ENCODE results near the gene CAMK2A.

Gene CAMK2A

DNA sequence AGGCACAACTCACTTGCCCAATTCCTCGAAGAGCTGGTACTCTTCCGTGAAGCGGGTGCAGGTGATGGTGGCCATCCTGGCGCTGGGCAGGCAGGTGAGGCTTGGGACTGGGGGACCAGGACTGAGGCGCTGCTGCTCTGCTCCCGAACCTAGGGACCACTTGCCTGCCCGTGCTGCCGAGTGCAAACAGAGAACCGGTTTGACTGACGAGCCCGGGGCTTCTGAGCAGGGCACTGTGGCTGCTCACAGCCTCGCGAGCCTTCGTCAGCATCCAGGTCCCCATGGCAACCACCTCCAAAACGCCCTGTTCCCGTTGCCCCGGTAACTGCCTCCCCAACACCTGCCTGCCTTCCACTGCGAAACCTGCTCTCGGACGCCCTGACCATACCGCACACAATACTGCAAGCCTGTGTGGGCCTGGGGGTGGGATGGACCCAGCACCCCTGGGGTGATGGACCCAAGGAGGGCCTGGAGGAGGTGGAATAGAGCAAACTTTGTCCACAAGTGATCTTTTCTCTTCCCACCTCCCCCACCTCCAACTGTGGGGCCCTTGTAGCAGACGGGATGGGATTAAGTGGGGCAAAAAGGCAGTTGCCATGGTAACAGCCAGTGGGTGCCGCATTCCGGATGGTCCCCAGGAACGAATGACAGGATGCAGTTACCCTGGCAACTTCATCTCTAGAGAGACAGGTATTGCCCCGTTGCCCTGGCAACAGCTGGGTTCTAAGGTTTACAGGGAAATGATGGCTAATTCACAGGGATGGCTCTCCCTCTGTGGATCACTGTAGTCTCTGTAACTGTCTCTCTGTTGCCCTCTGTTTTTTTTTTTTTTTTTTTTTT, at the start of gene CAMK2A:
Gene CAMK2A, minus strand, starts transcription at position 223 of the 840 bp plus-strand sequence. Its CDS starts 148 bp downstream, at position 75.
- DNase-seq: peak in 43 of 56 donors; percentile 19 to 87 (median 67)

DNA sequence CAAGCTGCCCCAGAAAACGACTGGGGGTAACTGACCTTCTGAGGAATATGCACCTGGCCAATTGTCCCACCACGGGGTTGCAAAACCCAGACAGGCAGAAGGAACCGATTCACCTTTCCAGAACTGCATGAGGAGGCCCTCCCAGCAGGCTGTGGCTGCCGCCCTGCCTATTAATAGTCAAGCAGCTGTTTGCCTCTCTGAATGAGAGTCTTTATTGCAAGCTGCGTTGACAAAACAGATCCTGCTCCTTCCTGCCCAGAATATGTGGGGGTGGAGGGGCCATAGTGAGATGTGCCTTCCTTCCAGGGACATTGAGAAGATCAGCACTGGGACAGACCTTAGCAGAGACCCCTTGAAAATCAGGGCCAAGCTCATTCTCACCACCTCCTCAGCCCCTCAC, 49.6 kb upstream of the CAMK2A start:
- peak in 42 of 56 donors; percentile 8 to 73 (median 38) for DNase-seq

GRCh38 chr5:150338546-150338945, 49.0 kb upstream of the CAMK2A start:
- peak in 13 of 56 donors; percentile 11 to 45 (median 26) for DNase-seq

DNA sequence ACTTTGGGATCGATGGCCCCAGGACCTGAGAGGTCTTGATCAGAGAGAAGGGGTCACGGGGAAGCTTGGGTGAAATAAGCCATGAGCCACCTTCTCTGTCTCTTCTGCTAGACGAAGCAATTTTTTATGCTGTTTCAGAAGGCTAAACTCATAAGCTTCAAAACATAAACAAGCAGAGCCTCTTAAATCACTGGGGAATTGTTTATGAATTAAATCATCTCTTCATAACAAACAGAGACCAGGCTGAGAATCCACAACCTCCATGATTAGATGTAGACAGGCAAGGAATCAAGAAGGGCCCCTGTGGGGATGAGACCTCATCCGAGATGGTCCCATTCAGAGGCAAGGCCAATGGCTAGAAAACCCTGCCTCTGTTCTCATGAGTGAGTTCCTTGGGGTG, 46.2 kb upstream of the CAMK2A start:
- DNase-seq: no peak

- peak in 15 of 56 donors; percentile 20 to 59 (median 41) for DNase-seq
Observed at GRCh38 chr5:150333400-150333799, 43.8 kb upstream of the CAMK2A start.

GRCh38 chr5:150329881-150330876, 40.6 kb upstream of the CAMK2A start:
- DNase-seq: peak in 4 of 56 donors; percentile 10 to 29 (median 18)

DNA sequence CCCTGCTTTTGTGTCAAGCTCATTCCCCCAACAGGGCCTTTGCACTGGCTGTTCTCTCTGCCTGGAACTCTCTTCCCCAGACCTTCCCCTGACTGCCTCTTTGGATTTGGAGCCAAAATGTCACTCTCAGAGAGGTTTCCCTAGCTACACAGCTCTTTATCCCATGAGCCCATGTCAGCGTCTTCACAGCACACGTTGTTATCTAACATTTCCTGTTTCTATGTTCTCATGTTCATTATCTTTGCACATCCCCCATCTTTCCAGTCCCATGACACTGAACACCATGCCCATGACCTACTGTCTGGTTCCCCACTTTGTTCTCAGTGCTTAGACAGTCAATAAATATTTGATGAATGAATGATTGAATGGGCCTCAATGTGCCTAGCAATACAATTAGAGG, 39.5 kb upstream of the CAMK2A start:
- DNase-seq: no peak

GRCh38 chr5:150328515-150328914, 38.9 kb upstream of the CAMK2A start:
- no peak for DNase-seq

- no peak for DNase-seq
Observed at GRCh38 chr5:150327139-150327538, 37.6 kb upstream of the CAMK2A start.

DNA sequence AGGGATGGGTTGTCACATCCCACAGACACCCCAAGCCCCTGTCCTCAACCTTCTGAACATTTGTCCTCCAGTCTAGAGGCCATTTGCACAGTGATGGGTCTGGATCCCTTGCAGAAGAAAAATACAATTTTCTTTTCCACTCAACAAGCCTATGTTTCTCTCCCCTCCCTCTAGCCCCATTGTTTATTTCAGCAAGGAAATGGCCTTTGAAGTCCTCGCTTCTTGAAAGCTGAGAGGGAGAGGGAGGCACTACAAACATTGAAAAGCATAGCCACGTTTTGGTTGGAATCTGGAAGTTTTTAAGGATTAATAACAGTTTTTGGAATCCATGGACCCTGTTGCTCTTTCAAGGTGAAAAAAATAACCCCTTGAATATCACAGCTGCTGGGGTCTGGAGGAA, 37.1 kb upstream of the CAMK2A start:
- DNase-seq: no peak

GRCh38 chr5:150325426-150325825, 35.9 kb upstream of the CAMK2A start:
- DNase-seq: no peak

DNA sequence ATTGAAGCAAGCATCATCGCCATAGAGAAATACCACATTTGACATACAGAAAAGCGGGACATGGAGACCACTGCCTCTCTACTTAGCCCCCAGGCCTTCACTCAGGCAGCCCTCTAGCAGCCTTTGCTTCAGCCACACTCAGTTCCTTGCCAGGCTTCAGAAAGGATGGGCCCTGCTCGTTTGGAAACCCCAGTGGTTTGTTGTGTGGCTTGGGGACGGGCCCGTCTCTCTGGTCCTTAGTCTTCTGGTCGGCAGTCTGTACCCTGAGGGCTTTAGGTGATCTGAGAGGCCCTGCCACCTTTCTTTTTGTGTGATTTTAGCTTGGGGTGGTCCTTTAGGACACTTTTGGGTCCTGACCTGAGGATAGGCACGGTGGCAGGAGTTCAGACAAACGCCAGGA, 34.2 kb upstream of the CAMK2A start:
- no peak for DNase-seq

DNA sequence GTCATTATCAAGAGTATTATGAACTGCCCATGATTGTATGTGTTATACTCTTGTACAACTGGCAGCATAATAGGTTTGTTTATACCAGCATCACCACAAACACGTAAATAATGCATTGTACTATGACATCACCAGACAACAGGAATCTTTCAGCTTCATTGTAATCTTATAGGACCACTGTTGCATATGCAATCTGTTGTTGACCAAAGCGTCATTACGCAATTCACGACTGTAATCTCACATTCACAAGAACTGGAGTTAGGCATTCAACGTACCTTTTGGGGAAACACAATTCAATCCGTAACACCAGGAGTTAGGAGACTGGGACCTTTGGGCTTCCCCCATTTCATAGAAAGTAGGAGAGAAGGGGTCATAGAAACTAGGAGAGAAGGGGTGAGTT, 33.5 kb upstream of the CAMK2A start:
- DNase-seq: no peak

DNA sequence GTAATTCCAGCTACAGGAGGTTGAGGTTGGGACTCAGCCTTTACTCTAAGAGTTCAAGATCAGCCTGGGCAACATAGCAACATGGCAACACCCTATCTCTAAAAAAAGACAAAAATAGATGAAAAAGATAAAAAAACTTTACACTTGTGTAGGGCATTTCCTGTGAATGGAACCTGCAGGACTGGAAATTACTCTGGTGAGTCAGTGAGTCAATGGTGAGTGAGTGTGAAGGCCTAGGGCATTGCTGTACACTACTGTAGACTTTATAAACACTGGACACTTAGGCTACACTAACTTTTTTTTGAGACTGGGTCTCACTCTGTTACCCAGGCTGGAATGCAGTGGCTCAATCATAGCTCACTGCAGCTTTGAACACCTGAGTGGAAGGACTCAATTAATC, 32.6 kb upstream of the CAMK2A start:
- no peak for DNase-seq

- DNase-seq: no peak
Observed at GRCh38 chr5:150321784-150322183, 32.2 kb upstream of the CAMK2A start.

- no peak for DNase-seq
Observed at GRCh38 chr5:150321211-150321610, 31.6 kb upstream of the CAMK2A start.

DNA sequence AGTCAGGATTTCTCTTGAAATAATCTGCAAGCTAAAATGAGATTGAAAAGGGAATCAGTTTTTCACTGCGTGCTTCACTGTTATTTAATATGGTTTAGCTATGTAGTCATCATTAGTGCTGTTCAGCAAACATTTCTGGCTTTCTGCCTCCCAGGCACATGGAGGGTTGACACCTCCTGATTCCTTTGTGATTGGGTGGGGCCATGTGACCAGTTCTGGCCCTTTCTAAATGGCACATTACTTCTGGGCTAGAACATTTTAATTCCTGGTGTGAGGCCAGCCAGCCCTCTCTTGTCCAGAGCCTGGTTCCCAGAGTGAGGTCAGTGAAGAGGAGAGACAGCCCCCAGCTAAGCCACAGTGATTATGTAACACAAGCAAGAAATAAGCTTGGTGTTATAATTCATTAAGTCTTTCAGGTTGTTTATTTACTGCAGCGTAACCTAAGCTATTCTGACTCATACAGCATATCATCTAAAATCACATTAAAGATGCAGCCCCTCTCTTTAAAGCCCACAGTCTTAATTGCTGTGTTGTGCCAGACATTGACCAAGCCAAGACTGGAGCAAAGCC, 30.6 kb upstream of the CAMK2A start:
- DNase-seq: peak in 42 of 56 donors; percentile 32 to 86 (median 54)

- DNase-seq: no peak
Observed at GRCh38 chr5:150319484-150319790, 29.9 kb upstream of the CAMK2A start.

GRCh38 chr5:150318613-150319483, 29.3 kb upstream of the CAMK2A start:
- no peak for DNase-seq

Measured in amygdala (tissue), 56 donors.